Trophoblast cell (in vitro differentiated cells and primary cell): Measurements from ENCODE around the gene CBR4.
A peak's percentile ranks its signal among the peaks of the same experiment; 100 is the strongest.

Source experiments
- DNase-seq, 2 donors: peaks; one replicate each; pipeline ENCODE4 v3.0.0-alpha.2; 2016
- H2AFZ ChIP-seq: 2 replicates; pipeline ENCODE4 v1.6.1; 2013; ENCODE audit warnings: low read length, moderate library complexity, mild to moderate bottlenecking; ENCODE audit not compliant: insufficient read depth, poor library complexity
- H2AK5ac ChIP-seq: 2 replicates; pipeline ENCODE4 v1.6.1; 2013; ENCODE audit warnings: mild to moderate bottlenecking, low read length
- H2BK120ac ChIP-seq: 2 replicates; pipeline ENCODE4 v1.6.1; 2013; ENCODE audit warnings: low read length, mild to moderate bottlenecking, moderate library complexity; ENCODE audit not compliant: insufficient read depth, poor library complexity
- H2BK12ac ChIP-seq: 2 replicates; pipeline ENCODE4 v1.6.1; 2013; ENCODE audit warnings: mild to moderate bottlenecking, low read length, moderate library complexity
- H2BK5ac ChIP-seq: 2 replicates; pipeline ENCODE4 v1.6.1; 2013; ENCODE audit warnings: low read length, low read depth, moderate library complexity, mild to moderate bottlenecking; ENCODE audit not compliant: poor library complexity
- H3K14ac ChIP-seq: 2 replicates; pipeline ENCODE4 v1.6.1; 2013; ENCODE audit warnings: mild to moderate bottlenecking, low read length
- H3K18ac ChIP-seq: 2 replicates; pipeline ENCODE4 v1.6.1; 2013; ENCODE audit warnings: mild to moderate bottlenecking, low read length
- H3K23ac ChIP-seq: 2 replicates; pipeline ENCODE4 v1.6.1; 2013; ENCODE audit warnings: low read length
- H3K27ac ChIP-seq: 2 replicates; pipeline ENCODE4 v1.5.1; 2013; ENCODE audit warnings: low read depth, mild to moderate bottlenecking, inconsistent platforms, low read length, moderate library complexity
- H3K27me3 ChIP-seq: 2 replicates; pipeline ENCODE4 v1.6.1; 2013; ENCODE audit warnings: inconsistent platforms, mild to moderate bottlenecking, low read length, moderate library complexity; ENCODE audit not compliant: insufficient read depth
- H3K36me3 ChIP-seq, 2 experiments: 1 replicate in 1 of 2; 2 replicates in 1 of 2; pipeline ENCODE4 v1.6.1; 2013; ENCODE audit warnings: low read length in 2 of 2, mild to moderate bottlenecking in 2 of 2, moderate library complexity in 1 of 2; ENCODE audit not compliant: insufficient read depth in 2 of 2, control insufficient read depth in 1 of 2
- H3K4ac ChIP-seq: 2 replicates; pipeline ENCODE4 v1.6.1; 2013; ENCODE audit warnings: low read depth, mild to moderate bottlenecking, low read length, moderate library complexity
- H3K4me1 ChIP-seq, 2 experiments: 1 replicate in 1 of 2; 2 replicates in 1 of 2; pipeline ENCODE4 v1.6.1; 2013; ENCODE audit warnings: low read length in 2 of 2, mild to moderate bottlenecking in 2 of 2, moderate library complexity in 1 of 2; ENCODE audit not compliant: insufficient read depth in 2 of 2, control insufficient read depth in 1 of 2
- H3K4me2 ChIP-seq: 2 replicates; pipeline ENCODE4 v1.6.1; 2013; ENCODE audit warnings: inconsistent platforms, mild to moderate bottlenecking, low read length, moderate library complexity
- H3K4me3 ChIP-seq: 2 replicates; pipeline ENCODE4 v1.5.1; 2013; ENCODE audit warnings: mild to moderate bottlenecking, low read depth, low read length, inconsistent platforms
- H3K79me1 ChIP-seq: one replicate; pipeline ENCODE4 v1.6.1; 2013; ENCODE audit warnings: low read length
- H3K79me2 ChIP-seq: 2 replicates; pipeline ENCODE4 v1.6.1; 2013; ENCODE audit warnings: low read length, mild to moderate bottlenecking; ENCODE audit not compliant: control insufficient read depth, insufficient read depth, poor library complexity
- H3K9ac ChIP-seq: 2 replicates; pipeline ENCODE4 v1.6.1; 2013; ENCODE audit warnings: mild to moderate bottlenecking, low read length
- H3K9me3 ChIP-seq: 2 replicates; pipeline ENCODE4 v1.6.1; 2013; ENCODE audit warnings: low read depth, mild to moderate bottlenecking, control low read depth, inconsistent platforms, low read length; ENCODE audit not compliant: insufficient read depth
- H4K12ac ChIP-seq: 2 replicates; pipeline ENCODE4 v1.6.1; 2013; ENCODE audit warnings: low read depth, mild to moderate bottlenecking, low read length, moderate library complexity
- H4K8ac ChIP-seq: 2 replicates; pipeline ENCODE4 v1.6.1; 2013; ENCODE audit warnings: low read depth, mild to moderate bottlenecking, low read length, moderate library complexity
- H4K91ac ChIP-seq: one replicate; pipeline ENCODE4 v1.6.1; 2013; ENCODE audit warnings: low read depth, mild to moderate bottlenecking, low read length, moderate library complexity
- WGBS: extraction: QIAGEN DNeasy Blood & Tissue Kit; methylation state at CpG from one replicate; pipeline ENCODE4 v1.1.7; 2013; ENCODE audit warnings: missing lambda C conversion rate; ENCODE audit not compliant: insufficient read length, insufficient coverage; ENCODE audit errors: extremely low coverage; 5-methylcytosine and 5-hydroxymethylcytosine counted together

The CBR4 gene

GRCh38 chr4:168998596-168998995, 11.5 kb downstream of the CBR4 start:
- Histone ChIP-seq H3K36me3 (peaks cover 5 to 9% of the 10 kb centered on the region in 2 experiments), H3K27ac (no peak overlapping the region), H3K14ac (no peak overlapping the region), H3K4me1 (peaks cover 0 to 5% of the 10 kb centered on the region in 2 experiments), H2AFZ (no peak overlapping the region), H4K91ac (no peak overlapping the region), H3K4me2 (no peak overlapping the region), H3K79me2 (no peaks in the 10 kb centered on the region), H3K79me1 (no peaks in the 10 kb centered on the region), H2AK5ac (no peak overlapping the region), H2BK120ac (no peak overlapping the region), H3K9me3 (no peaks in the 10 kb centered on the region), H2BK5ac (no peak overlapping the region), H4K12ac (no peak overlapping the region), H3K18ac (no peak overlapping the region), H3K4me3 (no peak overlapping the region), H3K4ac (no peak overlapping the region), H3K27me3 (no peaks in the 10 kb centered on the region), H3K23ac (no peak overlapping the region), H2BK12ac (no peak overlapping the region), H3K9ac (no peak overlapping the region), H4K8ac (no peak overlapping the region)
- no peak for DNase-seq
- no CpG with 5 or more reads among the region's 1 CpG for WGBS

- Histone ChIP-seq H3K36me3 (peaks cover 1 to 2% of the 10 kb centered on the region in 2 experiments), H3K79me1 (peaks cover 1% of the 10 kb centered on the region), H4K8ac (no peak overlapping the region), H3K4me2 (no peak overlapping the region), H3K27me3 (no peaks in the 10 kb centered on the region), H2AK5ac (no peak overlapping the region), H3K79me2 (no peaks in the 10 kb centered on the region), H3K9ac (no peak overlapping the region), H2BK120ac (no peak overlapping the region), H2BK12ac (no peak overlapping the region), H3K14ac (no peak overlapping the region), H4K12ac (no peak overlapping the region), H2BK5ac (no peak overlapping the region), H3K4me3 (no peak overlapping the region), H3K18ac (no peak overlapping the region), H2AFZ (no peak overlapping the region), H4K91ac (no peak overlapping the region), H3K23ac (no peak overlapping the region), H3K27ac (peak overlapping the region; percentile 11), H3K4me1 (peaks cover 0 to 7% of the 10 kb centered on the region in 2 experiments), H3K4ac (no peak overlapping the region), H3K9me3 (no peaks in the 10 kb centered on the region)
- no peak for DNase-seq
- no CpG with 5 or more reads among the region's 2 CpGs for WGBS
Measured at GRCh38 chr4:168995537-168996295, 14.3 kb downstream of the CBR4 start.

- Histone ChIP-seq H3K4me3 (no peak overlapping the region), H3K27me3 (no peaks in the 10 kb centered on the region), H3K4ac (no peak overlapping the region), H3K4me1 (peaks cover 0 to 7% of the 10 kb centered on the region in 2 experiments), H4K8ac (no peak overlapping the region), H3K27ac (peak overlapping the region; percentile 11), H3K18ac (no peak overlapping the region), H3K9ac (no peak overlapping the region), H2BK5ac (no peak overlapping the region), H2AFZ (no peak overlapping the region), H2AK5ac (no peak overlapping the region), H3K79me2 (no peaks in the 10 kb centered on the region), H3K14ac (no peak overlapping the region), H2BK12ac (no peak overlapping the region), H2BK120ac (no peak overlapping the region), H3K4me2 (no peak overlapping the region), H3K9me3 (no peaks in the 10 kb centered on the region), H3K23ac (no peak overlapping the region), H4K12ac (no peak overlapping the region), H4K91ac (no peak overlapping the region), H3K36me3 (peaks cover 5% of the 10 kb centered on the region in 2 experiments), H3K79me1 (peaks cover 1% of the 10 kb centered on the region)
- DNase-seq = no peak
- no CpG with 5 or more reads among the region's 4 CpGs for WGBS
Measured at GRCh38 chr4:168994958-168995357, 15.1 kb downstream of the CBR4 start.

GRCh38 chr4:168993714-168994510, 16.1 kb downstream of the CBR4 start:
- peaks cover 0 to 7% of the 10 kb centered on the region in 2 experiments for H3K4me1 ChIP-seq
- no peak overlapping the region for H3K9ac ChIP-seq
- H3K79me1 ChIP-seq = peaks cover 1% of the 10 kb centered on the region
- no peak overlapping the region for H3K4ac ChIP-seq
- H3K14ac ChIP-seq = no peak overlapping the region
- no peak overlapping the region for H4K12ac ChIP-seq
- no peak overlapping the region for H2BK120ac ChIP-seq
- H3K9me3 ChIP-seq = no peaks in the 10 kb centered on the region
- peak; percentile 61 to 70 for DNase-seq
- no peak overlapping the region for H3K23ac ChIP-seq
- no peak overlapping the region for H2BK5ac ChIP-seq
- H3K4me2 ChIP-seq = peak overlapping the region; percentile 7
- no peak overlapping the region for H3K4me3 ChIP-seq
- no peaks in the 10 kb centered on the region for H3K79me2 ChIP-seq
- H4K91ac ChIP-seq = no peak overlapping the region
- no peak overlapping the region for H2AFZ ChIP-seq
- no CpG with 5 or more reads among the region's 13 CpGs for WGBS
- H3K18ac ChIP-seq = no peak overlapping the region
- no peaks in the 10 kb centered on the region for H3K27me3 ChIP-seq
- no peak overlapping the region for H4K8ac ChIP-seq
- H2BK12ac ChIP-seq = no peak overlapping the region
- H2AK5ac ChIP-seq = no peak overlapping the region
- H3K27ac ChIP-seq = peak overlapping the region; percentile 54
- peaks cover 5% of the 10 kb centered on the region in 2 experiments for H3K36me3 ChIP-seq
